ENCODE results near the gene RNF222. TPM values are rescaled to one million over a fixed set of nuclear protein-coding genes. Genes with fewer than 3 reads are reported as not detected.

Gene RNF222
- not detected in 2 replicates for total RNA-seq
- 0.49 TPM for total RNA-seq (2013)
- polyA plus RNA-seq, result 2.6 and 3.0 TPM in 2 replicates
- polyA minus RNA-seq, result 1.4 and 3.2 TPM in 2 replicates

DNA sequence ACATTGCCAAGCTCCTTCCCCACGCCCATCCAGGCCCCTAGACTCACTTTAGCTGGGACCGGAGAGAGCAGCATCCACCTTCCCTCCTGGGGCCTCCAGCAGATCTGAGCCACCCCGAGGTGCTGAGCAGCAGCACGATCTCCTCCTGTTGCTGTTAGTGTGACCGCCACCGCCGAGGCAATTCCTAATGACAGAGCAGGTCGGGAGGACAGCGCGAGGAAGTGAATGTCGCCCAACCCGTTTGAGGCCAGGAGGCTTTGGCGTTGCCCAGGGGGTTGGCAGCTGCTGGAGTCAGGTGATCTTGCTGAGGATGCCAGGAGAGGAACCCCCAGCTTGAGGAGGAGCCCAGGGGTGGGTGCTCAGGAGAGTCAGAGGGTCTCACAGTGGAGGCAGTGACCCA is at the start of gene RNF222:
RNF222 (minus strand) TSS at position 192 of the 400 bp plus-strand sequence. CDS start 4,366 bp downstream, outside the sequence.
- Histone ChIP-seq H2AFZ (ENCODE audit: insufficient read depth, low read depth, low read length, poor library complexity, severe bottlenecking) (no peak within 1 kb of the TSS), H3K9me3 (ENCODE audit: control extremely low read depth in 1 of 3, control insufficient read depth in 2 of 3, insufficient read depth in 1 of 3, low read length in 2 of 3) (peaks cover 0 to 19% (median 2%) of the 10 kb centered on the region in 3 donors), H3K36me3 (replicated peaks in 1 of 2; ENCODE audit: control extremely low read depth in 1 of 2, control insufficient read depth in 1 of 2, extremely low read depth in 1 of 2, insufficient read depth in 2 of 2, low read length in 1 of 2) (no peaks in the 10 kb centered on the region), H4K20me1 (ENCODE audit: control insufficient read depth, insufficient read depth, low read length, poor library complexity, severe bottlenecking) (no peaks in the 10 kb centered on the region), H3K4me3 (ENCODE audit: control extremely low read depth in 1 of 5, extremely low read depth in 1 of 5, insufficient read depth in 1 of 5, low read depth in 2 of 5, low read length in 4 of 5) (no peak within 1 kb of the TSS), H3K79me2 (ENCODE audit: control insufficient read depth, insufficient read depth, low read length) (no peaks in the 10 kb centered on the region), H3K27ac (ENCODE audit: low read length in 2 of 2) (no peak within 1 kb of the TSS), H3K4me2 (replicated peaks; ENCODE audit: low read depth, low read length, poor library complexity, severe bottlenecking) (no peak within 1 kb of the TSS), H3K27me3 (replicated peaks in 1 of 4; ENCODE audit: control extremely low read depth in 1 of 4, control insufficient read depth in 3 of 4, insufficient read depth in 4 of 4, low read length in 3 of 4) (peaks cover 0 to 26% (median 17%) of the 10 kb centered on the region in 4 experiments), H3K9ac (ENCODE audit: low read length) (no peak within 1 kb of the TSS), H3K4me1 (ENCODE audit: control insufficient read depth in 2 of 2, insufficient read depth in 2 of 2, low read length in 2 of 2) (peaks cover 11 to 14% of the 10 kb centered on the region in 2 donors)
- ATAC-seq (ENCODE audit: low read depth) (no peak), DNase-seq (no peak)
- H3K4me3 Mint-ChIP-seq, result no peak within 1 kb of the TSS
- H3K27me3 Mint-ChIP-seq, result peaks cover 34% of the 10 kb centered on the region
- no peak for TF ChIP-seq CTCF (IDR thresholded peaks at IDR 0.05)
- TF ChIP-seq EZH2 (IDR thresholded peaks at IDR 0.05; ENCODE audit: borderline replicate concordance, insufficient read depth, low read depth, low read length, poor library complexity, severe bottlenecking), result no peak
- peaks cover 9% of the 10 kb centered on the region for H3K4me1 Mint-ChIP-seq
- ChIA-PET CTCF (interaction anchor here (0.7 kb wide), 1 partner anchor 13 kb away, joined by 3 read pairs; no protein-coding TSS in a partner anchor), POLR2A (no interaction called here)
- 67% methylated on average over 13 of the region's 13 CpGs for WGBS (ENCODE audit: insufficient coverage)
- H3K9me3 Mint-ChIP-seq (ENCODE audit: insufficient read depth), result no peaks in the 10 kb centered on the region
- no peak within 1 kb of the TSS for H3K27ac Mint-ChIP-seq
- intact Hi-C loops (cut with micrococcal nuclease), result no loop called here

DNA sequence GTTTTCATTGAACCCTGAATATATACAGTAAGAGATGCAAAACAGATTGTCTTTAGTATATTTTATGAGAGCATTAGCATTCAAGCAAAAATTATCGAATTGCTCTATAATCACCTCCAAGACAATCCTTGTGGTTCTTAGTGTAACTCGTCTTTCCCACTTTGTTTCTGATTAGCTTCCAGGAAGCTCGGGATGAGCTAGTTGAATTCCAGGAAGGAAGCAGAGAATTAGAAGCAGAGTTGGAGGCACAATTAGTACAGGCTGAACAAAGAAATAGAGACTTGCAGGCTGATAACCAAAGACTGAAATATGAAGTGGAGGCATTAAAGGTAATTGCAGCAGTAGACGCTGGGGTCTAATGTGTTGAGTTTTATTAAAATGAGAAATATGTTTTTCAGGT is 47.9 kb upstream of the RNF222 start:
- peaks cover 73% of the 10 kb centered on the region for H4K20me1 ChIP-seq (ENCODE audit: control insufficient read depth, insufficient read depth, low read length, poor library complexity, severe bottlenecking)
- H2AFZ ChIP-seq (ENCODE audit: insufficient read depth, low read depth, low read length, poor library complexity, severe bottlenecking), result no peak overlapping the region
- DNase-seq (no peak), ATAC-seq (ENCODE audit: low read depth) (no peak)
- peaks cover 30% of the 10 kb centered on the region for H3K4me1 Mint-ChIP-seq
- H3K27ac ChIP-seq (ENCODE audit: low read length in 2 of 2), result no peak overlapping the region
- intact Hi-C loops (cut with micrococcal nuclease), result no loop called here
- no peak overlapping the region for H3K4me3 ChIP-seq (ENCODE audit: control extremely low read depth in 1 of 5, extremely low read depth in 1 of 5, insufficient read depth in 1 of 5, low read depth in 2 of 5, low read length in 4 of 5)
- no peak overlapping the region for H3K4me3 Mint-ChIP-seq
- peaks cover 8 to 11% of the 10 kb centered on the region in 2 donors for H3K4me1 ChIP-seq (ENCODE audit: control insufficient read depth in 2 of 2, insufficient read depth in 2 of 2, low read length in 2 of 2)
- no peaks in the 10 kb centered on the region for H3K27me3 ChIP-seq (replicated peaks in 1 of 4; ENCODE audit: control extremely low read depth in 1 of 4, control insufficient read depth in 3 of 4, insufficient read depth in 4 of 4, low read length in 3 of 4)
- CTCF ChIA-PET, result no interaction called here
- peaks cover 59% of the 10 kb centered on the region for H3K79me2 ChIP-seq (ENCODE audit: control insufficient read depth, insufficient read depth, low read length)
- H3K9me3 ChIP-seq (ENCODE audit: control extremely low read depth in 1 of 3, control insufficient read depth in 2 of 3, insufficient read depth in 1 of 3, low read length in 2 of 3), result no peaks in the 10 kb centered on the region
- TF ChIP-seq CTCF (IDR thresholded peaks at IDR 0.05), result no peak
- no peak for TF ChIP-seq EZH2 (IDR thresholded peaks at IDR 0.05; ENCODE audit: borderline replicate concordance, insufficient read depth, low read depth, low read length, poor library complexity, severe bottlenecking)
- no peak overlapping the region for H3K9ac ChIP-seq (ENCODE audit: low read length)
- H3K36me3 ChIP-seq (replicated peaks in 1 of 2; ENCODE audit: control extremely low read depth in 1 of 2, control insufficient read depth in 1 of 2, extremely low read depth in 1 of 2, insufficient read depth in 2 of 2, low read length in 1 of 2), result peaks cover 5 to 64% of the 10 kb centered on the region in 2 experiments
- H3K27me3 Mint-ChIP-seq, result no peaks in the 10 kb centered on the region
- H3K4me2 ChIP-seq (replicated peaks; ENCODE audit: low read depth, low read length, poor library complexity, severe bottlenecking), result no peak overlapping the region
- POLR2A ChIA-PET, result no interaction called here
- no peaks in the 10 kb centered on the region for H3K9me3 Mint-ChIP-seq (ENCODE audit: insufficient read depth)
- no peak overlapping the region for H3K27ac Mint-ChIP-seq
- WGBS (ENCODE audit: insufficient coverage), result 97% methylated on average over 3 of the region's 4 CpGs

All from B cell (primary cell).